ENCODE results near the gene NFKBIE.

NFKBIE gene

GRCh38 chr6:44219053-44219814 lies 46.1 kb downstream of the NFKBIE start:
- H3K4me3 ChIP-seq (ENCODE audit: low read depth, low read length), result peak overlapping the region; percentile 48
- CTCF ChIA-PET, result interaction anchor here (0.9 to 1.4 kb wide), 6 partner anchors 8 to 38 kb away, joined by 3 to 5 read pairs (median 3); partner anchors contain the start of gene SLC35B2
- no peak for TF ChIP-seq CTCF (IDR thresholded peaks at IDR 0.05; ENCODE audit: insufficient read depth, low read length, missing control alignments)
- POLR2A ChIA-PET, result interaction anchor here (1.3 kb wide), 1 partner anchor 28 kb away, joined by 7 read pairs; the partner anchor contains the start of gene HSP90AB1
- no peak for DNase-seq (ENCODE audit: low read depth, low spot score)

GRCh38 chr6:44217332-44218143 lies 47.8 kb downstream of the NFKBIE start:
- ChIA-PET POLR2A (no interaction called here), CTCF (interaction anchor here (1.1 kb wide), 1 partner anchor 14 kb away, joined by 3 read pairs; no protein-coding TSS in a partner anchor)
- no peak overlapping the region for H3K4me3 ChIP-seq (ENCODE audit: low read depth, low read length)
- TF ChIP-seq CTCF (IDR thresholded peaks at IDR 0.05; ENCODE audit: insufficient read depth, low read length, missing control alignments), result no peak
- no peak for DNase-seq (ENCODE audit: low read depth, low spot score)

GRCh38 chr6:44216677-44217331 lies 48.5 kb downstream of the NFKBIE start, which contains the start of gene MYMX:
TSS of gene MYMX (plus strand) at chr6:44216926. CDS start at chr6:44217472, 546 bp downstream.
- no peak for DNase-seq (ENCODE audit: low read depth, low spot score)
- POLR2A ChIA-PET, result no interaction called here
- CTCF ChIA-PET, result interaction anchor here (1.1 to 1.5 kb wide), 2 partner anchors 13 to 18 kb away, joined by 3 to 6 read pairs; no protein-coding TSS in a partner anchor
- no peak for TF ChIP-seq CTCF (IDR thresholded peaks at IDR 0.05; ENCODE audit: insufficient read depth, low read length, missing control alignments)
- H3K4me3 ChIP-seq (ENCODE audit: low read depth, low read length), result no peak within 1 kb of the TSS

DNA sequence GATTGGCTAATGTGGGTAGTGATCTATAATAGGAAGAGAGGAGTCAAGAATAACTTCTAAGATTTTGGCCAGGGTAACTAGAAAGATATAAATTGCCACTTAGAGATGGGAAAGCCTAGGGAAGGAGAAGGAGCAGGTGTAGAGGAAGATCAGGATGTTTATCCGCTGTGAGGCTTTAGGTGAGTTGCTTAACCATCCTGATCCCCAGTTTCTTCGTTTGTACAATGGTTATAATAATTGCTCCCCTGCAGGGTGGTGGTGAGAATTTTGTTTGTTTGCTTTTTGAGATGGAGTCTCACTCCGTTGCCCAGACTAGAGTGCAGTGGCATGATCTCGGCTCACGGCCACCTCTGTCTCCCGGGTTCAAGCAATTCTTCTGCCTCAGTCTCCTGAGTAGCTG lies 51.0 kb downstream of the NFKBIE start:
- TF ChIP-seq CTCF (IDR thresholded peaks at IDR 0.05; ENCODE audit: insufficient read depth, low read length, missing control alignments), result no peak
- POLR2A ChIA-PET, result no interaction called here
- CTCF ChIA-PET, result interaction anchor here (1.5 to 2.7 kb wide), 3 partner anchors 8 to 21 kb away, joined by 3 to 15 read pairs (median 14); partner anchors contain the start of gene SLC29A1
- no peak for DNase-seq (ENCODE audit: low read depth, low spot score)
- H3K4me3 ChIP-seq (ENCODE audit: low read depth, low read length), result no peak overlapping the region

GRCh38 chr6:44211284-44211683 lies 54.1 kb downstream of the NFKBIE start:
- TF ChIP-seq CTCF (IDR thresholded peaks at IDR 0.05; ENCODE audit: insufficient read depth, low read length, missing control alignments), result no peak
- no peak overlapping the region for H3K4me3 ChIP-seq (ENCODE audit: low read depth, low read length)
- ChIA-PET CTCF (no interaction called here), POLR2A (no interaction called here)
- DNase-seq (ENCODE audit: low read depth, low spot score), result no peak
